K562 (cell line): ENCODE measurements around the gene DIP2C.

Experiments
- CEBPB ChIP-seq: fragments of 450-650 bp; IDR thresholded peaks from 2 replicates; pipeline ENCODE4 v1.6.1; 2016; ENCODE audit warnings: missing genetic modification characterization, missing compliant biosample characterization
- CHD1 ChIP-seq: fragments of 200-600 bp; sonication (generic); IDR thresholded peaks from one replicate; pipeline ENCODE4 v1.6.1; 2012; ENCODE audit warnings: mild to moderate bottlenecking, moderate library complexity, low read length, inconsistent platforms
- LEF1 ChIP-seq: fragments of 450-650 bp; IDR thresholded peaks from 2 replicates; pipeline ENCODE4 v1.6.1; 2016; ENCODE audit warnings: mild to moderate bottlenecking
- MAZ ChIP-seq, 2 experiments: fragments of 450-650 bp in 1 of 2; sonication (generic) in 1 of 2; formaldehyde crosslinking; IDR thresholded peaks in 1 of 2; conservative IDR thresholded peaks in 1 of 2; 2 replicates each; pipeline versions ENCODE4 v1.4.0 to v1.5.0; 2020; ENCODE audit warnings: mild to moderate bottlenecking in 1 of 2, missing genetic modification reagents in 1 of 2
- POLR3A ChIP-seq: IDR thresholded peaks from 2 replicates; pipeline ENCODE4 v1.6.1; 2011; ENCODE audit warnings: borderline replicate concordance, mild to moderate bottlenecking, moderate library complexity; ENCODE audit not compliant: insufficient read length, insufficient read depth; ENCODE audit errors: extremely low read depth
- ZNF140 ChIP-seq: fragments of 250-450 bp; sonication (Bioruptor Pico); IDR thresholded peaks from 2 replicates; pipeline ENCODE4 v1.8.0; 2021; ENCODE audit warnings: moderate library complexity, mild to moderate bottlenecking, inconsistent platforms
- TF ChIP-seq, protein P1 (sequence below), 3 experiments: IDR thresholded peaks in 2 of 3; conservative IDR thresholded peaks in 1 of 3; 2 replicates each; pipeline ENCODE4 v1.5.1; 2011 to 2012; ENCODE audit warnings: low read length in 3 of 3, mild to moderate bottlenecking in 3 of 3, control low read depth in 2 of 3, improper control_type of control experiment in 1 of 3, inconsistent platforms in 1 of 3, low read depth in 1 of 3, mixed read lengths in 1 of 3, moderate library complexity in 1 of 3; ENCODE audit not compliant: insufficient read depth in 2 of 3
- TF ChIP-seq, protein P2 (sequence below): fragments of 250-450 bp; sonication (Bioruptor Pico); IDR thresholded peaks from 2 replicates; pipeline ENCODE4 v1.5.0; 2020; ENCODE audit warnings: mild to moderate bottlenecking
- TF ChIP-seq, protein P3 (sequence below), 2 experiments: IDR thresholded peaks; 2 replicates each; pipeline ENCODE4 v1.6.1; 2011; ENCODE audit warnings: borderline replicate concordance in 1 of 2, control low read depth in 1 of 2, low read depth in 1 of 2, low read length in 1 of 2, mild to moderate bottlenecking in 1 of 2, mixed read lengths in 1 of 2, moderate library complexity in 1 of 2; ENCODE audit not compliant: insufficient read depth in 1 of 2, insufficient read length in 1 of 2, poor library complexity in 1 of 2, severe bottlenecking in 1 of 2; ENCODE audit errors: extremely low read depth in 1 of 2

DNA sequence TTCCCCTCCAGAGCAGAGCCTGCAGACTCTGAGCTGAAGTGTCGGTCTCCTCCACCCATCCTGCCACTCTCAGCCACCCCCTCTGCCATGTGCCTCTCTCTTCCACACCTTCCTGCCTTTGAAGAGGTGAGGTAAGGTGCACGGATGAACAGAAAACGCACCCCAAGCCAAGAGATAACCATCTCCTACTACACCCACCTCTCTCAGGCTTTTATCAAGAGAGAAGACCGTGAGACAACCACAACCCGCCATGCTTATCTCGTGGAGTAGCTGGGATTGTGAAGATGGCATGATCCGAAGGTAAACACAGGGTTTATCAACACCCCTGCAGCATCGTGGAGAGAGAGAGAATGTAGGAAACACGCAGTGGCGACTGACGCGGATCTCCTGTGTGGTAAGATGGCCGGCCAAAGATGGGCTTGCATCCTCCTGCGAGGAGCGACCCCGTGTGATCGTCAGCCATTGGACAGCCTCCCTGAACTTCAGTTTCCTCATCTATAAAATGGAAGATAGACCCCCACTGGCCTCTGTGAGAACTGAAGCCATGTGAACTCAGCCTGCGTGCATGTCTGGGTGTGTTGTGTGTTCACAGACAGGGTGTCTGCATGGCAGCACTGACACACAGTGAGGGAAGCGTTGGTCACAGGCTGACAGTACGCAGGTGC, 219.0 kb downstream of the DIP2C start:
- TF ChIP-seq, protein P1, sequence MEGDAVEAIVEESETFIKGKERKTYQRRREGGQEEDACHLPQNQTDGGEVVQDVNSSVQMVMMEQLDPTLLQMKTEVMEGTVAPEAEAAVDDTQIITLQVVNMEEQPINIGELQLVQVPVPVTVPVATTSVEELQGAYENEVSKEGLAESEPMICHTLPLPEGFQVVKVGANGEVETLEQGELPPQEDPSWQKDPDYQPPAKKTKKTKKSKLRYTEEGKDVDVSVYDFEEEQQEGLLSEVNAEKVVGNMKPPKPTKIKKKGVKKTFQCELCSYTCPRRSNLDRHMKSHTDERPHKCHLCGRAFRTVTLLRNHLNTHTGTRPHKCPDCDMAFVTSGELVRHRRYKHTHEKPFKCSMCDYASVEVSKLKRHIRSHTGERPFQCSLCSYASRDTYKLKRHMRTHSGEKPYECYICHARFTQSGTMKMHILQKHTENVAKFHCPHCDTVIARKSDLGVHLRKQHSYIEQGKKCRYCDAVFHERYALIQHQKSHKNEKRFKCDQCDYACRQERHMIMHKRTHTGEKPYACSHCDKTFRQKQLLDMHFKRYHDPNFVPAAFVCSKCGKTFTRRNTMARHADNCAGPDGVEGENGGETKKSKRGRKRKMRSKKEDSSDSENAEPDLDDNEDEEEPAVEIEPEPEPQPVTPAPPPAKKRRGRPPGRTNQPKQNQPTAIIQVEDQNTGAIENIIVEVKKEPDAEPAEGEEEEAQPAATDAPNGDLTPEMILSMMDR (IDR thresholded peaks at IDR 0.05 in 2 of 3, conservative IDR thresholded peaks at IDR 0.05 in 1 of 3; ENCODE audit: insufficient read depth in 2 of 3, low read depth in 1 of 3, low read length in 3 of 3), result peak; percentile 13 to 40 (median 14); a peak in 3 of 6 replicates
- TF ChIP-seq, protein P2, sequence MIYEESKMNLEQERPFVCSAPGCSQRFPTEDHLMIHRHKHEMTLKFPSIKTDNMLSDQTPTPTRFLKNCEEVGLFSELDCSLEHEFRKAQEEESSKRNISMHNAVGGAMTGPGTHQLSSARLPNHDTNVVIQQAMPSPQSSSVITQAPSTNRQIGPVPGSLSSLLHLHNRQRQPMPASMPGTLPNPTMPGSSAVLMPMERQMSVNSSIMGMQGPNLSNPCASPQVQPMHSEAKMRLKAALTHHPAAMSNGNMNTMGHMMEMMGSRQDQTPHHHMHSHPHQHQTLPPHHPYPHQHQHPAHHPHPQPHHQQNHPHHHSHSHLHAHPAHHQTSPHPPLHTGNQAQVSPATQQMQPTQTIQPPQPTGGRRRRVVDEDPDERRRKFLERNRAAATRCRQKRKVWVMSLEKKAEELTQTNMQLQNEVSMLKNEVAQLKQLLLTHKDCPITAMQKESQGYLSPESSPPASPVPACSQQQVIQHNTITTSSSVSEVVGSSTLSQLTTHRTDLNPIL (CRISPR knock-in tag), result no peak
- no peak for TF ChIP-seq ZNF140 (CRISPR knock-in tag)
- TF ChIP-seq POLR3A, result no peak
- TF ChIP-seq CEBPB (tag), result no peak
- TF ChIP-seq CHD1, result no peak
- TF ChIP-seq, protein P3, sequence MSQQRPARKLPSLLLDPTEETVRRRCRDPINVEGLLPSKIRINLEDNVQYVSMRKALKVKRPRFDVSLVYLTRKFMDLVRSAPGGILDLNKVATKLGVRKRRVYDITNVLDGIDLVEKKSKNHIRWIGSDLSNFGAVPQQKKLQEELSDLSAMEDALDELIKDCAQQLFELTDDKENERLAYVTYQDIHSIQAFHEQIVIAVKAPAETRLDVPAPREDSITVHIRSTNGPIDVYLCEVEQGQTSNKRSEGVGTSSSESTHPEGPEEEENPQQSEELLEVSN (IDR thresholded peaks at IDR 0.05; ENCODE audit: borderline replicate concordance in 1 of 2, extremely low read depth in 1 of 2, insufficient read depth in 1 of 2, insufficient read length in 1 of 2, low read depth in 1 of 2, low read length in 1 of 2, poor library complexity in 1 of 2, severe bottlenecking in 1 of 2), result no peak
- no peak for TF ChIP-seq MAZ (CRISPR knock-in tag; conservative IDR thresholded peaks at IDR 0.05 in 1 of 2, IDR thresholded peaks at IDR 0.05 in 1 of 2)
- no peak for TF ChIP-seq LEF1
